Midbrain (tissue), 1 donor: Measurements from ENCODE around the gene SYT12.

Experiments used
- DNase-seq: peaks from one replicate; lab custom pipeline; 2025; lab: John Stamatoyannopoulos, UW

The SYT12 gene

GRCh38 chr11:67055812-67056211, 32.9 kb downstream of the SYT12 start:
- DNase-seq, result no peak

DNA sequence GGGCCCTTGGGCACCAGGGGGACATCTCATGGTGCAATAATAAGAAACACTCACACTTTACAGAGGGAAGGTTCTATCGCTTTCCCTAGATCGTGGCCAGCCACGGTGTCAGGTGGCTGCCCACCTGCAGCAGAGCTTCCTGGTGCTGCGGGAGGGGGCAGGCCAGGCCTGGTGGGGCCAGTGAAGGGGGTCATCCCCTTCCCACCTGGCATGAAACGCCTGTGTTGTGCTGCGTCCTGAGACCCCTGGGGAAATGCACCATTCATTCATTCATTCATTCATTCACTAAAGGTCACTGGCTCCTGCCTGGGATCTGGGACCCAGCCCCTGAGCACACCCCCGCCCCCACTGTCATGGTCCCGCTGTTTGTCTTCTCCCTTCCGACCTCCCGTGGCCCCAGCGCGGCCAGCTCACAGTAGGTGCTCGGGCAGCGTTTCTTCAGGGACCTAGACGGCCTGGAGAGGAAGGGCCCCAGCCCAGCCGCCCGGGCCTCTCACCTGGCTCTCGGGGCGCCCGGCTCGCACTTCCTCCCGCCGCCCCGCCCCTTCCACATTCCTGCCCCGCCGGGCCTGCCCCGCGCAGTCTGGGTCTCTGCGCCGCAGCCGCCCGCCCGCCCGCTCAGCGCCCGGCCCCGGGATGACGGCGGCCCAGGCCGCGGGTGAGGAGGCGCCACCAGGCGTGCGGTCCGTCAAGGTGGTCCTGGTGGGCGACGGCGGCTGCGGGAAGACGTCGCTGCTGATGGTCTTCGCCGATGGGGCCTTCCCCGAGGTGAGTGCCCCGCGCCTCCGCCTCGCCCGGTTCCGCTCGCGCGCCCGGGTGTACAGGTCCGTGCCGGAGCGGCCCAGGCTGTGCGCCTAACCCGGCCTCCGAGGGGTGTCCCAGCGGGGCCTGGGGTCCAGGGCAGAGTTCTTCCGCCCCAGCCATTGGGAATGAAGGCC, 33.6 kb downstream of the SYT12 start, which contains the start of gene RHOD:
Gene RHOD, plus strand, starts transcription at position 581 of the 938 bp plus-strand sequence. Its CDS starts 56 bp downstream, at position 637.
- no peak for DNase-seq

GRCh38 chr11:67057205-67057672, 34.3 kb downstream of the SYT12 start:
- DNase-seq, result no peak

- DNase-seq, result no peak
Observed at GRCh38 chr11:67058506-67058905, 35.6 kb downstream of the SYT12 start.

DNA sequence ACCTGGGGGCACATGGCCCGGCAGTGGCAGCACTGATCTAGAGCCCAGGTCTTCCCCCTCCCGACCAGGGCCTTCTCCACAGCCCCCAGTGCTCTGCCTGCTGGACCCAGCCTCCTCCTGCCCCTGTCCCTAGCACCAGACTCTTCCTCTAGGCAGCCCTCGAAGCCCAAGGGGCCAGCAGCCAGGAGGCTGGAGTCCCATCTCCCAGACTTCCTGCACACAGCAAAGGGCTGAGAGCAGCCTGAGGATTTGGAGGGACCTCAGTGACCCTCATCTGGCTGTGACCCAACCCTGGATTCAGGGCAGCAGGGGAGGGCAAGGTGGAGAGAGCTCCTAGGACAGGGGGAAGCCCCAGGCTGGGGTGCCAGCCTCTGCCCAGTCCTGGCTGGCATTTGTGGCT, 36.7 kb downstream of the SYT12 start:
- DNase-seq, result no peak

- no peak for DNase-seq
Observed at GRCh38 chr11:67060111-67060522, 37.2 kb downstream of the SYT12 start.

- DNase-seq, result no peak
Observed at GRCh38 chr11:67062526-67063373, 39.8 kb downstream of the SYT12 start.

DNA sequence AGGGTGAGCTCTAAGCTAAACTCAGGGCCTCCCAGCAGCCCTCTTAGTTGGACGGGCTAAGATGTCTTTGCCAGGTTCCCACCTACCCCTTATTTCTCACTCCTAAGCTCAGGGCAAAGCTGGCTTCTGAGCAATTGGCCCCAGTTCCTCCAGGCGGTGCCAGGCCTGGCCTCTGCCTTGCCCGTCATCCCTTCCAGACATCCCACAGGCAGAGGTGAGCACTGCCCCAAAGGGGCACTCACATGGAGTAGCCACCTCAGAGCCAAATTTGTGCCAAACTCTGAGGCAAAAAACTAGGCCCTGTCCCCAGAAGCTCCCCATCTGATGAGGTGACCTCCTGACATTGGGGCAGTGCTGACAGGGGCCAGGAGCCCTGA, 43.4 kb downstream of the SYT12 start:
- DNase-seq, result no peak

GRCh38 chr11:67071420-67072284, 48.7 kb downstream of the SYT12 start:
- peak; percentile 52 for DNase-seq

DNA sequence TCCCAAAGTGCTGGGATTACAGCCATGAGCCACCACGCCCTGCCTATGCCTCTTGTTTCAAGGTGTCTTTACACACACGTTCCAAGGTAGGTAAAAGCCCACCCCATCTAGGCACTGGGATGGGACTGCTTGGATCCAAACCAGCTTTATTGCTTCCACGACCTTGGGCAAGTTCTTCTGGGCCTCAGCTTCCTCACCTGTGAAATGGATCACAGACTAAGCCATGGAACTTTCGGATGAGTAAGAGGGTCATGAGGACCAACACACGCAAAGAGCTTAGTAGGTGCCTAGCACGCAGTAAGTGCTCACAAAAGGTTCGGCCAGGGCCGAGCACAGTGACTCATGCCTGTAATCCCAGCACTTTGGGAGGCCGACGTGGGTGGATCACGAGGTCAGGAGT, 49.4 kb downstream of the SYT12 start:
- DNase-seq, result no peak

DNA sequence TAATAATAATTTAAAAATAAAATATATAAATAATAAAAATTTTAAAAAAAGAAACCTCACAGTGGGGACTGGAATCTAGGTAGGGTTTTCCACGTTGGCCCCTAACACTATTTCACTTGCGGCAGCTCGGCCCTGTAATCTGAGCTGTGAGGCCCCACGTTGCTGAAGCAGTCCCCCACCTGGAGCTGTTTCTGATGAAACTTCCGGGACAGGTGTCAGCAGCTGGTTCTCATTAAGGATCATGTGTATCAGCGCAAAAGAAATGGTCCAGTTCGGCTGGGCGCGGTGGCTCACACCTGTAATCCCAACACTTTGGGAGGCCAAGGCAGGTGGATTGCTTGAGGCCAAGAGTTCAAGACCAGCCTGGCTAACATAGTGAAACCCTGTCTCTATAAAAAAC, 51.0 kb downstream of the SYT12 start:
- DNase-seq, result no peak

DNA sequence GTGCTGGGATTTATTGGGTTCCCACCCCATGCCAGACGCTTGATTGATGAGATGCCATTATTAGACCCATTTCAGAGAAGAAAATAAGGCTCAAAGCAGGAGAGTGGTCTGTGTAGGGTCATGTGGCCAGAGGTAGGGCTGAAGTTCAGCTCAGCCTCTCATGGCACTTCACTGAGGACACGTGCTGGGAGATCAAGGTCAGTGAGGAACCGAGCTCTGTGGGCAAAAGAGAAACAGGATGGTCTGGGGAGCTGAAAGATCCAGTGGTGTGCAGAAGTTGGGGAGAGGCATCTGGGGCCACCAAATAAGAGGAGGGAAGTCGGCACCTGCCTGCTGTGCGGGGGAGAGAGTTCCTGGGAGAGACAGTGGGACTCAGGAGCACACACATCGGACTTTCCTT, 53.3 kb downstream of the SYT12 start:
- DNase-seq, result no peak

DNA sequence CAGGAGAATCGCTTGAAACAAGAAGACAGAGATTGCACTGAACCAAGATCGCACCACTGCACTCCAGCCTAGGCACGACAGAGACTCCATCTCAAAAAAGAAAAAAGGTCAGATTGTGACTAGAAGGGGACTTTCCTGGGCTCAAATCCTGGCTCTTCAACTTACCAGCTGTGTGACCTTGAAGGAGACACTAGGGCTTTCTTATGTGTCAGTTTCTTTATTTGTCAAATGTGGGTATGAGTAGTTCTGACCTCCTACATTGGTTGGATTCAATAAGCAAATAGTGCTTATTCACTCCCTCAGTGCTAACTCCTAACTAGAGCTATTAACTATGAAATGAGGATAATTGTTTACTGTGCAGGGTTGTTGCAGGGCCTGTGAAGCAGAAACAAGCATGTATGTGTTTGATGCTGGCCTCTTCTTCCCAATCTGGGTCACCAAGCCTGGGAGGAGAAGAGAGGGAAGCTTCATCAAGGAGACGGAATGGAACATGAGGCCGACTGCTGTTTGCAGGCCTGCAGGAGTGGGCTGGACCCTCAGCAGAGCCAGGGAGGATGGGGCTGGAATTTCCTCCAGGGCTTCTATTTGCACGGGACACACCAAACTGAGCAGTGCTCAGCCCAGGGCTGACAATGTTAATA, 56.3 kb downstream of the SYT12 start:
- no peak for DNase-seq

DNA sequence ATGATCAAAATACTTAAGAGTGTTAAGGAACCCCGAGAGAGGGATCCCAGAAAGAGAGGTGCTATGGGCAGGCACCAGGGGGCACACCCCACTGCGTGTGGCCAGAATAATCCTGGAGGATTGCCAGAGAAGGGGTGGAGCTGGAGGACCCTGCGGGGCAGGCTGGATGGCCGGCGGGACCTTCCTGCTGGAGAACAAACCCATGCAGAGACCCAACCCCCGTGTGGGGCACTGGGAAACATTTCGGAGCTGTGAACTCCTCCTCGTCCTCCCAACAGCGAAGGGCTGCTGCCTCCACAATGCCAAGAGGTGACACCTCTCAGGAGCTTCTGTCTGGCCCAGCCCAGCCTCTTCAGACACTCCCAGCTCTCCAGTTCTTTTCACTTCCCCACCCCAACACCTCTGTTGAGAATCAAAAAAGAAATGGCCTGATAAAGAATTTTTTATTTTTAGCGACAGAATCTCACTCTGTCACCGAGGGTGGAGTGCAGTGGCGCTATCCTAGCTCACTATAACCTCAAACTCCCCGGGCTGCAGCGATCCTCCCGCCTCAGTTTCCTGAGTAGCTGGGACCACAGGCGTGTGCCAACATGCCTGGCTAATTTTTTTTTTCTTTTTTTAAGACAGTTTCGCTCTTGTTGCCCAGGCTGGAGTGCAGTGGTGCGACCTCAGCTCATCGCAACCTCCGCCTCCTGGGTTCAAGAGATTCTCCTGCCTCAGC, 59.3 kb downstream of the SYT12 start:
- DNase-seq, result no peak

- DNase-seq, result no peak
Observed at GRCh38 chr11:67083786-67084366, 60.9 kb downstream of the SYT12 start.

- no peak for DNase-seq
Observed at GRCh38 chr11:67085617-67086016, 62.7 kb downstream of the SYT12 start.

- DNase-seq, result no peak
Observed at GRCh38 chr11:67090717-67091116, 67.8 kb downstream of the SYT12 start.

DNA sequence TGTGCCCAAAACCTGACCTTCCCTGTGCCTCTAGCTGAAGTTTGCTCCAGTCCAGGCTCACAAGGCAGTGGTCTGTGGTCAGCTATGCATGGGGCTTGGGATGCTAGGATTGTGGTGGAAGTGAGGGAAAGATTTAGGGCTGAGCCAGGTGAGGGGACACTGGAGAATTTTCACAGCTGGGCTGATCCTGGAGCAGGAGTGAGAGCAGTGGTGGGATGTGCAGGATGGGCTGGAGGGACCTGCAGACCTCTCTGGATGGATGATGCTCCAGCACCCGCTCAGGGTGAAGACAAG, 72.2 kb downstream of the SYT12 start:
- DNase-seq, result no peak

GRCh38 chr11:67098799-67099429, 76.0 kb downstream of the SYT12 start:
- DNase-seq, result no peak

DNA sequence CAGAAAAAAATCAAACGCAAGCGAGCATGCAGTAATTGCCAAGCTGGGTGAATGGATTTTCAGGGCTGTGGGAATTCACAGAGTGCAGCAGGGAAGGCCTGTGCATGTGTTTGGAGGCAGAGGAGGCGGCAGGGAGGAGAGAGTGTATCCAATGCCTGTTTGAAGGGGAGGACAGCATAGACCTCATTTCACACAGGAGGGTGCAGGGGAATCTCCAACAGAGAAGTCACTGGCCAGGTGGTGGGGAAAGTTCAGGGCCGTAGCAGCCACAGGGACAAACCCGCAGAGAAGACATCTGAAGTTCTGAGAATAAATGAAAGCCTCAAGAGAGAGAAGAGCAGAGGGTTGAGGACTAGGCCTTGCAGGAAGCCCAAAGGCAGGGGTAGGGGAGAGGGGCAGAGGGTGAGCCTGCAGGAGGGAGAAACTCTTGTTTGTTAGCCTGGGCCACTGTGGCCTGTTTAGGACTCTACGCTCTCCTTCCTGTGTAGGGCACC, 76.9 kb downstream of the SYT12 start:
- DNase-seq, result no peak
